ENCODE measurements around the gene EPB41L4B.
"Not testable (repeated sequence)": the region's sequence is repeated elsewhere in the genome, so short reads cannot be mapped to it uniquely, and the experiment has no call there.

EPB41L4B gene

GRCh38 chr9:109320742-109321448, at the start of gene EPB41L4B:
EPB41L4B (minus strand) TSS chr9:109321059; CDS start chr9:109320446, 613 bp downstream.
- DNase-seq: peak; percentile 87

GRCh38 chr9:109369285-109369684, 48.4 kb upstream of the EPB41L4B start:
- no peak for DNase-seq

GRCh38 chr9:109360771-109361170, 39.9 kb upstream of the EPB41L4B start:
- DNase-seq: no peak

GRCh38 chr9:109358968-109359603, 38.2 kb upstream of the EPB41L4B start:
- not testable (repeated sequence) for DNase-seq

GRCh38 chr9:109355564-109356297, 34.9 kb upstream of the EPB41L4B start:
- peak; percentile 31 for DNase-seq

GRCh38 chr9:109354190-109354589, 33.3 kb upstream of the EPB41L4B start:
- DNase-seq: no peak

GRCh38 chr9:109351032-109351431, 30.2 kb upstream of the EPB41L4B start:
- DNase-seq: no peak

- peak; percentile 8 for DNase-seq
These were observed 28.6 kb upstream of the EPB41L4B start for GRCh38 chr9:109349421-109349846.

- no peak for DNase-seq
These were observed 26.0 kb upstream of the EPB41L4B start for GRCh38 chr9:109346904-109347303.

- DNase-seq: no peak
These were observed 24.0 kb upstream of the EPB41L4B start for GRCh38 chr9:109344866-109345265.

GRCh38 chr9:109342878-109343277, 22.0 kb upstream of the EPB41L4B start:
- DNase-seq: no peak

GRCh38 chr9:109341561-109341960, 20.7 kb upstream of the EPB41L4B start:
- DNase-seq: no peak

GRCh38 chr9:109340979-109341378, 20.1 kb upstream of the EPB41L4B start:
- DNase-seq: not testable (repeated sequence)

GRCh38 chr9:109336409-109336808, 15.6 kb upstream of the EPB41L4B start:
- DNase-seq: no peak

- no peak for DNase-seq
These were observed 15.1 kb upstream of the EPB41L4B start for GRCh38 chr9:109335929-109336328.

- DNase-seq: no peak
These were observed 14.3 kb upstream of the EPB41L4B start for GRCh38 chr9:109335121-109335520.

GRCh38 chr9:109331353-109331752, 10.5 kb upstream of the EPB41L4B start:
- DNase-seq: no peak

- no peak for DNase-seq
These were observed 8.9 kb upstream of the EPB41L4B start for GRCh38 chr9:109329638-109330258.

GRCh38 chr9:109328978-109329637, 8.2 kb upstream of the EPB41L4B start:
- DNase-seq: peak; percentile 32

GRCh38 chr9:109325089-109325488, 4.2 kb upstream of the EPB41L4B start:
- no peak for DNase-seq

- no peak for DNase-seq
These were observed 2.9 kb upstream of the EPB41L4B start for GRCh38 chr9:109323771-109324170.

GRCh38 chr9:109321727-109322126, 868 bp upstream of the EPB41L4B start:
- no peak for DNase-seq

GRCh38 chr9:109320331-109320741, 523 bp downstream of the EPB41L4B start:
- no peak for DNase-seq
